Measurements from ENCODE around the gene ERCC2. TPM values are rescaled to one million over a fixed set of nuclear protein-coding genes. Genes with fewer than 3 reads are reported as not detected.
A peak's percentile ranks its signal among the peaks of the same experiment; 100 is the strongest.

The ERCC2 gene
- total and polyA plus RNA-seq, 2 of the 8 experiments (the other 6 are each of a cell fraction or from before 2014, with no cell fraction given), result 107 to 117 TPM

DNA sequence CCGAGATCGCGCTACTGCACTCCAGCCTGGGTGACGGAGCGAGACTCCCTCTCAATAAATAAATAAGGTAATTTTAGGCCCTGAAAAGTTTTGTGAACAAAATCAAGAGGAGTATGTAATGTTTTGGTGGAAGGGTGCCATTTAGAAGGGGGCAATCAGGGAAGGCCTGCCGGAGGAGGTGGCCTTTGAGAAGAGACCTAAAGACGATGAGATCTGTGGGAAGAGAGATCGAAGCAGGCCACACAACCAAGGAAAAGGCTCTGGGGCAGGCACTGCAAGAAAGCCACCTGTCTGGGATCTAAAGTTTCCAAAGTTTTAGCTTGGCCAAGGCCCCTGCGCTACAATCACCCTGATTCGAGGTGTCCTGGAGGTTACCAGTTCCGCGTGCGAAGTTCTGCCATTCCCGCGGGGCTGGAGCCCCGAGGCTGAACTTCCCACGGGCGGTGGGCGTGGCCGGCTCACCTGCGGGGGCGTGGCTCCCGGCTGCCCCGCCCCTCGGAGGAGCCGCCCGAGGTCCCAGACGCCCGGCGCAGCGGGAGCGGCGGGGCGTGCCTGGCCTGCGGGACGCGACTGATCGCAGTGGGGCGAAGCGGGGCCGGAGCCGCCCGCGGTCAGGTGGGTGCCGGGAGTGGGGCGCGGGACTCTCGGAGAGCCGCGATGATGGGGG, 30.0 kb downstream of the ERCC2 start, which contains the start of gene KLC3:
Gene KLC3, plus strand, starts transcription at position 519 of the 667 bp plus-strand sequence. CDS start 4,792 bp downstream, outside the sequence.
- peak within 1 kb of the TSS; percentile 78 for H3K4ac ChIP-seq (replicated peaks; ENCODE audit: insufficient read length, low read depth, low read length)
- H2AFZ ChIP-seq (ENCODE audit: low read length), result 0 out of 2 replicates have a peak within 1 kb of the TSS, but pooled peaks have one; percentile 1
- peak within 1 kb of the TSS; percentile 40 for H4K91ac ChIP-seq (replicated peaks; ENCODE audit: insufficient read length, low read length)
- peaks cover 3 to 13% of the 10 kb centered on the region in 2 experiments for H4K20me1 ChIP-seq (replicated peaks in 1 of 2; ENCODE audit: control insufficient read depth in 1 of 2, insufficient read depth in 2 of 2, low read length in 2 of 2)
- H2BK20ac ChIP-seq (ENCODE audit: low read length), result no peak within 1 kb of the TSS
- no peak within 1 kb of the TSS for H3K14ac ChIP-seq (ENCODE audit: insufficient read length)
- 18% methylated on average over 45 of the region's 50 CpGs; no CpG with 5 or more reads in 1 of the 2 experiments for WGBS, 2 experiments (ENCODE audit: extremely low coverage in 1 of 2, insufficient coverage in 1 of 2, insufficient read length in 1 of 2, insufficient replicate concordance in 2 of 2, low coverage in 1 of 2, low lambda C conversion rate in 2 of 2, missing lambda C conversion rate in 1 of 2)
- no peak within 1 kb of the TSS; the same call in 1 of the 2 replicates for H4K8ac ChIP-seq (ENCODE audit: extremely low read depth, insufficient read depth, low read length)
- H3K23ac ChIP-seq (ENCODE audit: insufficient read length), result no peak within 1 kb of the TSS
- H3K56ac ChIP-seq (replicated peaks; ENCODE audit: insufficient read length, low read depth, low read length), result no peak within 1 kb of the TSS
- H3K9ac ChIP-seq (replicated peaks in 1 of 4; ENCODE audit: extremely low read depth in 1 of 4, low read depth in 3 of 4, low read length in 3 of 4), result peak within 1 kb of the TSS in 1 of 4 experiments; percentile 10; a peak in 1 of 7 replicates
- no peak for FAIRE-seq
- peaks cover 6% of the 10 kb centered on the region; the same call in 1 of the 2 replicates for H3K23me2 ChIP-seq (ENCODE audit: low read depth, low read length)
- no peaks in the 10 kb centered on the region for H3K79me2 ChIP-seq (ENCODE audit: control insufficient read depth in 1 of 2, insufficient read depth in 2 of 2, low read length in 2 of 2)
- H3K4me1 ChIP-seq (replicated peaks in 1 of 4; ENCODE audit: control insufficient read depth in 3 of 4, insufficient read depth in 4 of 4, low read length in 3 of 4), result peaks cover 0 to 3% (median 0%) of the 10 kb centered on the region in 4 experiments; a peak in 4 of 7 replicates
- no peaks in the 10 kb centered on the region for H3K79me1 ChIP-seq (ENCODE audit: low read depth, low read length)
- H2BK15ac ChIP-seq (ENCODE audit: low read length), result peak within 1 kb of the TSS; percentile 34; the same call in 1 of the 2 replicates
- H2AK5ac ChIP-seq (ENCODE audit: low read depth, low read length), result 0 out of 2 replicates have a peak within 1 kb of the TSS, but pooled peaks have one; percentile 56
- H2BK12ac ChIP-seq (ENCODE audit: low read depth, low read length), result peak within 1 kb of the TSS; percentile 83; the same call in 1 of the 2 replicates
- no peak within 1 kb of the TSS for H3K27ac ChIP-seq (ENCODE audit: low read depth, low read length)
- H2BK5ac ChIP-seq (ENCODE audit: low read depth, low read length), result peak within 1 kb of the TSS; percentile 20; the same call in 1 of the 2 replicates
- no peak within 1 kb of the TSS for H3K18ac ChIP-seq (ENCODE audit: extremely low read depth, low read length)
- H3K4me2 ChIP-seq (ENCODE audit: insufficient read depth in 1 of 2, low read depth in 2 of 2, low read length in 2 of 2), result peak within 1 kb of the TSS; percentile 76 to 77
- POLR2A ChIA-PET (ENCODE audit: partially characterized antibody), result interaction anchor here (1.4 kb wide), 1 partner anchor 248 kb away, joined by 4 read pairs; the partner anchor contains the start of gene PPP1R37
- peak in 1 of 2 experiments; percentile 90 for DNase-seq (ENCODE audit: low read depth in 1 of 2, low spot score in 2 of 2)
- no peak within 1 kb of the TSS for H4K5ac ChIP-seq (ENCODE audit: insufficient read length, low read depth, low read length)
- H3K4me3 ChIP-seq (ENCODE audit: extremely low read depth in 1 of 4, insufficient read depth in 2 of 4, low read depth in 3 of 4, low read length in 4 of 4), result peak within 1 kb of the TSS; percentile 28 to 70 (median 36)
- CTCF ChIA-PET (ENCODE audit: partially characterized antibody), result interaction anchor here (1.1 to 7.3 kb wide), 3 partner anchors 62 to 138 kb away, joined by 3 to 60 read pairs (median 13); no protein-coding TSS in a partner anchor
- H3K36me3 ChIP-seq (ENCODE audit: control insufficient read depth in 2 of 4, insufficient read depth in 4 of 4, low read length in 3 of 4), result no peaks in the 10 kb centered on the region
- no peak within 1 kb of the TSS for H2BK120ac ChIP-seq (replicated peaks; ENCODE audit: low read depth, low read length)
- peaks cover 4 to 16% (median 13%) of the 10 kb centered on the region in 4 experiments; a peak in 6 of 7 replicates for H3K27me3 ChIP-seq (replicated peaks in 1 of 4; ENCODE audit: control insufficient read depth in 3 of 4, extremely low read depth in 1 of 4, insufficient read depth in 3 of 4, low read length in 3 of 4)
- TF ChIP-seq, protein P1, sequence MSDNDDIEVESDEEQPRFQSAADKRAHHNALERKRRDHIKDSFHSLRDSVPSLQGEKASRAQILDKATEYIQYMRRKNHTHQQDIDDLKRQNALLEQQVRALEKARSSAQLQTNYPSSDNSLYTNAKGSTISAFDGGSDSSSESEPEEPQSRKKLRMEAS (IDR thresholded peaks at IDR 0.05), result peak; percentile 5; the same call in 1 of the 2 replicates
- TF ChIP-seq ZNF274 (IDR thresholded peaks at IDR 0.05; ENCODE audit: borderline replicate concordance, extremely low read depth, low read length) (no peak), KDM4A (IDR thresholded peaks at IDR 0.05; ENCODE audit: low read depth, low read length, severe bottlenecking) (peak; percentile 81), CEBPB (IDR thresholded peaks at IDR 0.05; ENCODE audit: low read depth, low read length) (no peak), MAFK (IDR thresholded peaks at IDR 0.05; ENCODE audit: low read depth, low read length) (no peak), EGR1 (IDR thresholded peaks at IDR 0.05; ENCODE audit: borderline replicate concordance, low read depth, low read length) (peak; percentile 46; the same call in 1 of the 2 replicates), RXRA (IDR thresholded peaks at IDR 0.05; ENCODE audit: insufficient read depth, low read depth, low read length) (no peak), PHF8 (conservative IDR thresholded peaks at IDR 0.05; ENCODE audit: low read depth, low read length) (peak; percentile 24; the same call in 1 of the 2 replicates)
- no peaks in the 10 kb centered on the region for H3K9me3 ChIP-seq (ENCODE audit: insufficient read depth in 2 of 2, low read depth in 1 of 2, low read length in 1 of 2)
